ENCODE measurements around the gene HSPB3. TPM values are rescaled to one million over a fixed set of nuclear protein-coding genes. Genes with fewer than 3 reads are reported as not detected.

The HSPB3 gene
- total RNA-seq, 1 donor from 2014 or later, result 1.1 TPM

- intact Hi-C loops (cut with DNase I), result no loop called here
- no peaks in the 10 kb centered on the region for H3K4me1 ChIP-seq
- DNase-seq (no peak), ATAC-seq (no peak)
- no peaks in the 10 kb centered on the region for H3K9me3 ChIP-seq
- TF ChIP-seq CTCF (IDR thresholded peaks at IDR 0.05), result no peak
- H3K4me3 ChIP-seq, result no peak overlapping the region
- H3K27ac ChIP-seq, result no peak overlapping the region
- no peaks in the 10 kb centered on the region for H3K36me3 ChIP-seq
- no peaks in the 10 kb centered on the region for H3K27me3 ChIP-seq
Measured at GRCh38 chr5:54470677-54471076, 15.2 kb downstream of the HSPB3 start.

- intact Hi-C loops (cut with DNase I), result no loop called here
- H3K4me1 ChIP-seq, result no peaks in the 10 kb centered on the region
- ATAC-seq, result no peak
Measured at GRCh38 chr5:54471398-54471797, 15.9 kb downstream of the HSPB3 start.

GRCh38 chr5:54476682-54477081, 21.2 kb downstream of the HSPB3 start:
- Histone ChIP-seq H3K27ac (no peak overlapping the region), H3K9me3 (no peaks in the 10 kb centered on the region), H3K4me3 (no peak overlapping the region), H3K4me1 (no peaks in the 10 kb centered on the region), H3K27me3 (no peaks in the 10 kb centered on the region), H3K36me3 (no peaks in the 10 kb centered on the region)
- no peak for TF ChIP-seq CTCF (IDR thresholded peaks at IDR 0.05)
- ATAC-seq, result no peak
- DNase-seq, result no peak
- intact Hi-C loops (cut with DNase I), result no loop called here

More at GRCh38 chr5:54471398-54471797, 15.9 kb downstream of the HSPB3 start:
- DNase-seq, result no peak
- Histone ChIP-seq H3K4me3 (no peak overlapping the region), H3K27me3 (no peaks in the 10 kb centered on the region), H3K36me3 (no peaks in the 10 kb centered on the region), H3K27ac (no peak overlapping the region), H3K9me3 (no peaks in the 10 kb centered on the region)
- no peak for TF ChIP-seq CTCF (IDR thresholded peaks at IDR 0.05)

- no peak for ATAC-seq
Measured at GRCh38 chr5:54477941-54478478, 22.5 kb downstream of the HSPB3 start.

GRCh38 chr5:54480296-54480695, 24.8 kb downstream of the HSPB3 start:
- ATAC-seq, result peak; percentile 70

More at GRCh38 chr5:54477941-54478478, 22.5 kb downstream of the HSPB3 start:
- intact Hi-C loops (cut with DNase I), result no loop called here
- no peaks in the 10 kb centered on the region for H3K4me1 ChIP-seq
- no peak overlapping the region for H3K4me3 ChIP-seq
- no peak for DNase-seq
- TF ChIP-seq CTCF (IDR thresholded peaks at IDR 0.05), result no peak
- H3K36me3 ChIP-seq, result no peaks in the 10 kb centered on the region
- no peaks in the 10 kb centered on the region for H3K27me3 ChIP-seq
- H3K9me3 ChIP-seq, result no peaks in the 10 kb centered on the region
- H3K27ac ChIP-seq, result no peak overlapping the region

More at GRCh38 chr5:54480296-54480695, 24.8 kb downstream of the HSPB3 start:
- no peak for DNase-seq
- no peaks in the 10 kb centered on the region for H3K36me3 ChIP-seq
- H3K27ac ChIP-seq, result no peak overlapping the region
- no peak overlapping the region for H3K4me3 ChIP-seq
- no peaks in the 10 kb centered on the region for H3K9me3 ChIP-seq
- no peak for TF ChIP-seq CTCF (IDR thresholded peaks at IDR 0.05)
- no peaks in the 10 kb centered on the region for H3K4me1 ChIP-seq
- H3K27me3 ChIP-seq, result no peaks in the 10 kb centered on the region
- intact Hi-C loops (cut with DNase I), result no loop called here

Measured in upper lobe of right lung (tissue), 1 donor.